HG02970 (cell line): ENCODE data around the gene ZNFX1.

Experiments
- ATAC-seq: cut with Tn5 transposase; IDR thresholded peaks from one replicate; pipeline ENCODE4 v1.9.1; 2021; ENCODE audit warnings: mild to moderate bottlenecking, moderate library complexity, moderate number of reproducible peaks; ENCODE audit not compliant: unreplicated experiment, low FRiP score

Gene ZNFX1

DNA sequence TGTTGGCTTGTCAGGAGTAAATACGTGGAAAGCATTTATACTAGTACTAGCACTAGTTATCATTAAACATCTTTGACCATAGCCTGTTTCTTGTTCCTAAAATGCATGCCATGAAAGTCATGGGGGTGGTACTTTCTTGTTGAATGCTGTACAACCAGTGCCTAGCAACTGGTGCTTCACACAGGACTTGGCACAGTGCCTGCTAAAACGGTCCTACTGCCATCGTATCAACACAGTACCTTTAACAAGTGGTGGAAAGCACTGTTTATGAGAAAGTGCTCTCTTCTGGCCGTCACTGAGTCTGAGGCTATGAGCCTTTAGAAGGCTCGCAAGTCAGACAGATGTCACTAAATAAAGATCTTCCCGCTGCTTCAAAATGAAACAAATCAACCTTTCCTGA is 21.6 kb downstream of the ZNFX1 start:
- ATAC-seq = no peak

GRCh38 chr20:49252556-49253350 is 25.1 kb downstream of the ZNFX1 start:
- no peak for ATAC-seq

DNA sequence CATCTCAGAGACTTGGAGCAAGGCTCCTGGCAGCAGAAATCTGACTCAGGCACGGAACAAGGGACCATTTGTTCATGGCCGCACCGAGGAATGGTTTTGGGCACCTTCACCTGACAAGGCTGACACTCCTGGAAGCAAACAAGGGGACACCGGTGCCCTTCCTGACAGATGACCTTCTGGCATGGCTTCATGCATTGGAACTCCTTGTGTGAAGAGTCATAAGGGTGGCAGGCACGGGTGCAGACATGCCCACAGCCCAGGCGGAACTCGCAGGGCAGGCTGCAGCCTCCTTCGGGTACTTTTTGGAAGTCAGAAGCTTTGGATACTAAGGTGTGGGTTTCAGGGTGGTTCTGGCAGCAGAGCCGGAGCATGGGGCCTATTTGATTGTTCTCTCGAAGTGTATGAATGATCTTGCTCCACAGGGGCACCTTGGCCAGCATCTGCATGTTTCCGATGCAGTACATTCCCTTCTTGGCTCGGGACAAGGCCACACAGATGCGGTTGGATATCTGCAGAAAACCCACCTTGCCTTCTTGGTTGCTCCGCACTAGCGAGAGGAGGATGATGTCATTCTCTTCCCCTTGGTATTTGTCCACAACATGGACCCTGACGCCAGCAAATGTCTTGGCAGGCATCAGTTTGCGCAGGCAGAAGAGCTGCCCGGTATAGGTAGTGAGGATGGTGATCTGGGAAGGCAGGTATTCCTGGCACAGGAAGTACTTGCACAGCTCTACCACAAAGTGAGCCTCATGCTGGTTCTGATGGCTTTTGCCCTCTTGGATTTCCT is 28.8 kb downstream of the ZNFX1 start:
- no peak for ATAC-seq

- ATAC-seq = no peak
Observed at GRCh38 chr20:49248301-49248700, 29.6 kb downstream of the ZNFX1 start.

- no peak for ATAC-seq
Observed at GRCh38 chr20:49247792-49248191, 30.1 kb downstream of the ZNFX1 start.

GRCh38 chr20:49247169-49247723 is 30.6 kb downstream of the ZNFX1 start:
- no peak for ATAC-seq

DNA sequence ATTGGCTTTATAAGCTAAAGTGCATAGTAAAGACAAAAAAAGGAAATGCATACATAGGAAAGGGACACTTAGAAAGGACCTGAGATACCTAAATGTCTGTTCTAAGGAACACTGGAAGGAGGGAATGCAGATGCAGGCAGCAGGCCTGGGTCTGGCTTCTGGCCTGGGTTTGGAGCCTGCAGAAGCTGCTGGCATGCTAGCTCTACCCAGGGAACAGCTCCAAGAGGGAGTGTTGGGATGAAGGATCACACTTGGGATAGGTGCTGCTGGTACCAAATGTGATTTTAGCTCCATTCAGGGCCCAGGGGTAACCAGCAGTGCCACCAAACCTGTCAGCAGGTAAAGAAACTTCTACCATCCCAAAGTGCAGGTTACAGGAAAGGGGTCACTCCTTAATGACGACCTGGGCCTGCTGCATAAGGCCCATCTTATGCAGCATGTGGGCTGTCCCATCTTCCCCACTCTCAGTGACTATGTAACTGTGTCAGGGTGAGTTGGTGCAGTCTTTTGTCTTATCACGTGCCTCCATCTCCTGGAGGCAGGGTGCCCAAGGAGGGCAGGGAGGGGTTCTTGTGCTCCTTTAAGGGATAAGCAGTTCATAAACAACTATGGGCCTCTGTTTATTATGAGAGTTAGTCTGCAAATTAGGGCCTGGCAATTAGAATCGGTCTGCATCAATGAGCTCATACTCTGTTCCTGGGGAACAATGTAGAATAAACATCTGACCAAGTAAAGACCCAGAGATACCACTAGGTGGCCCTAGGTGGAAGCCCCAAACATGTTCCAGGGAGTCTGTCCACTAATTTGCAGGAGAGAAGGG is 31.7 kb downstream of the ZNFX1 start:
- ATAC-seq = no peak

DNA sequence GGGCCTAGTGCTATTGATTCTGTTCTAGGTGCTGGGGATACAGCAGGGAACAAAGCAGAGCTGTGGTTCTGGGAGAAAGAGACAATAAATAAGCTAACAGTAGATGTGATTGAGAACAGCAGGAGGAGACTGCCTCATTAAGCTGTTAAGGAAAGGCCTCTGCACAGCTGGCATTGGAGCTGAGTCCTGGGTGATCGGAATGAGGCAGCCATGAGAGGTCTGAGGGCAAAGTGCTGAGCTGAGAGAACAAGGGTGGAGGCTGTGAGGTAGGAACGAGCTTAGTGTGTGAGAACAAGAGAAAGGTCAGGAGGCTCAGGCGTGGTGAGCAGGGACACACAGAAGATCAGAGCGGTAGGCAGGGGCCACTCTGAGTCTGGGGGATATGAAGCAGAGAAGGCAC is 40.3 kb downstream of the ZNFX1 start:
- ATAC-seq = no peak

DNA sequence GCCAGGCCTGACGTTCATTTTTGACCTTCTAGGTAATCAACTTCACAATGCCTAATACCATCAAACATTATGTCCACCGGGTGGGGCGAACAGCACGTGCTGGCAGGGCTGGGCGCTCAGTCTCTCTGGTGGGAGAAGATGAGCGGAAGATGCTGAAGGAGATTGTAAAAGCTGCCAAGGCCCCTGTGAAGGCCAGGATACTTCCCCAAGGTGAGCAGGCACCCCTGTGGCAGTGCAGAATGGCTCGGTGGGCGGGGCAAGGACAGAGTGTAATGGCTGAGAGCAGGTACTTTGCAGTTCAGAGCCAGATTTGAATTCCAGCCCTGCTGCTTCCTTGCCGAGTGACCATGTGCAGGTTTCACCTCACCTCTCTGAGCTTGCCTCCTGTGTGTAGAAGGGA is 41.6 kb downstream of the ZNFX1 start:
- ATAC-seq = no peak

- ATAC-seq = no peak
Observed at GRCh38 chr20:49234831-49235230, 43.0 kb downstream of the ZNFX1 start.

GRCh38 chr20:49233226-49233625 is 44.6 kb downstream of the ZNFX1 start:
- no peak for ATAC-seq

GRCh38 chr20:49231471-49231870 is 46.4 kb downstream of the ZNFX1 start:
- ATAC-seq = no peak

GRCh38 chr20:49230561-49231133 is 47.2 kb downstream of the ZNFX1 start:
- no peak for ATAC-seq

- no peak for ATAC-seq
Observed at GRCh38 chr20:49230021-49230420, 47.8 kb downstream of the ZNFX1 start.

GRCh38 chr20:49229381-49229780 is 48.5 kb downstream of the ZNFX1 start:
- no peak for ATAC-seq

- no peak for ATAC-seq
Observed at GRCh38 chr20:49228676-49229075, 49.2 kb downstream of the ZNFX1 start.

- ATAC-seq = no peak
Observed at GRCh38 chr20:49225896-49226295, 52.0 kb downstream of the ZNFX1 start.

DNA sequence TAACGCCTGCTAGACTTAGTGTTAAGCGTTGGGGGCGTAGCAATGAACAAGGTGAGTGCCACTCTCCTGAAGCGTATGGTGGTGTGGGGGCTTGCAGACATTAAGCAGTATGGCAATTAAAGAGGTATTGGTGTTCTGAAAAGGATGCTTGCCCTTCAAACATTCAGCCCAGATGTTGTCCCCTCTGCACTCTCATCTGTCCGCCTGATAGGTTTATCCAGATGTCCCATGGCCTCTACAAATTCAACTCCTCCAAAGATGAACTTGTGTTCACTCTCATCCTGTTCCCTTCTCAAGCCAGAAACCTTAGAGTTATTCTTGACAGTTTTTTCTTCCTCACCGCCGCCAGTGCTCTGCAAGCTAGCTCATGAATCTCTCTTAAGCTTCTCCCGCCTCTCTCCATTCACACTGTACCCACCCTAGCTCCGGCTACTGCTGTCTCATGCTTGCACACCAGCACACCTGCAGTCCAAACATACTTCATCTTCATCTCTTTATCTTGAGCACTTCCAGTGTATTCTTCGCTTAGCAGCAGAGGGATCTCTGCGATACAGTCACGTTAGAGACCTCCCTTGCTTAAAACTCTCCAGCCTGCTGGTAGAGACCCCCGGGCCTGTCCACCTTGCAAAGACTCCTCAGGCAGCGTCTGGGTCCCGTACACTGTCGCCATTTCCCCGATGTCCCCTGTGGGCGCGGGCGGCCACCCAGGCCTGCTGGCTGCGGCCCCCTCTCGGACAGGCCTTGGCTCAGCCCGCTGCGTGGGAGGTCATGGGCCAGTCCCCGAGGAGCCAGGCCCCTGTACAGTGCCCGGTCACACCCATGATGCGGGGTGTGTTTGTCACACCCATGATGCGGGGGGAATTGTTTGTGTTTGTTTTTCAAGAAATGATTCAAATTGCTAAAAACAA is 57.7 kb downstream of the ZNFX1 start:
- ATAC-seq = no peak
